GM23338 (cell line): ENCODE results near the gene DMKN. TPM values are rescaled to one million over a fixed set of nuclear protein-coding genes. Genes with fewer than 3 reads are reported as not detected.

ENCODE experiments used
- ATAC-seq: fragments of 200-7000 bp; cut with Tn5 transposase; 3 replicates; pipeline ENCODE4 v1.9.1; 2020
- DNase-seq: peaks from one replicate; pipeline ENCODE4 v3.0.0-alpha.2; 2015; ENCODE audit warnings: low spot score
- H2AFZ ChIP-seq: fragments of 200-600 bp; sonication (generic); 2 replicates; pipeline ENCODE4 v1.8.0; 2016; ENCODE audit warnings: antibody characterized with exemption, mild to moderate bottlenecking, moderate library complexity
- H3F3A ChIP-seq: fragments of 200-600 bp; sonication (generic); replicated peaks from 2 replicates; pipeline ENCODE4 v1.8.0; 2017; ENCODE audit warnings: antibody characterized with exemption, mixed run types, low read depth
- H3K27ac ChIP-seq: fragments of 200-600 bp; sonication (generic); 2 replicates; pipeline ENCODE4 v1.6.1; 2016; ENCODE audit warnings: low read depth
- H3K27me3 ChIP-seq: fragments of 200-600 bp; sonication (generic); 2 replicates; pipeline ENCODE4 v1.8.0; 2016; ENCODE audit warnings: mild to moderate bottlenecking, mixed run types, moderate library complexity; ENCODE audit not compliant: insufficient read depth
- H3K36me3 ChIP-seq: fragments of 200-600 bp; sonication (generic); 2 replicates; pipeline ENCODE4 v1.8.0; 2016; ENCODE audit warnings: mild to moderate bottlenecking; ENCODE audit not compliant: insufficient read depth
- H3K4me1 ChIP-seq: fragments of 200-600 bp; sonication (generic); 2 replicates; pipeline ENCODE4 v1.8.0; 2016; ENCODE audit warnings: mild to moderate bottlenecking, moderate library complexity; ENCODE audit not compliant: insufficient read depth
- H3K4me2 ChIP-seq: fragments of 200-600 bp; sonication (generic); 2 replicates; pipeline ENCODE4 v1.7.1; 2017; ENCODE audit warnings: mixed run types
- H3K4me3 ChIP-seq: fragments of 200-600 bp; sonication (generic); 2 replicates; pipeline ENCODE4 v1.6.1; 2016; ENCODE audit warnings: mixed run types
- H3K79me2 ChIP-seq: fragments of 200-600 bp; sonication (generic); replicated peaks from 2 replicates; pipeline ENCODE4 v1.8.0; 2017; ENCODE audit warnings: mild to moderate bottlenecking; ENCODE audit not compliant: insufficient read depth
- H3K9me2 ChIP-seq: fragments of 200-600 bp; sonication (generic); 2 replicates; pipeline ENCODE4 v1.8.0; 2017; ENCODE audit not compliant: insufficient read depth
- H4K20me1 ChIP-seq: fragments of 200-600 bp; sonication (generic); replicated peaks from 2 replicates; pipeline ENCODE4 v1.8.0; 2017; ENCODE audit warnings: mild to moderate bottlenecking; ENCODE audit not compliant: insufficient read depth
- H3K27ac Mint-ChIP-seq: 2 replicates; pipeline ENCODE4 v1.8.0; 2020; ENCODE audit warnings: inconsistent platforms, mild to moderate bottlenecking, moderate library complexity, mixed read lengths
- H3K27me3 Mint-ChIP-seq: 3 replicates; pipeline ENCODE4 v1.8.0; 2022; ENCODE audit warnings: low read depth, mild to moderate bottlenecking, moderate library complexity, mixed read lengths, inconsistent platforms; ENCODE audit not compliant: insufficient read depth, poor library complexity
- H3K36me3 Mint-ChIP-seq: 3 replicates; pipeline ENCODE4 v1.8.0; 2021; ENCODE audit warnings: low read depth, mild to moderate bottlenecking, inconsistent platforms, moderate library complexity, mixed read lengths
- H3K4me1 Mint-ChIP-seq: 3 replicates; pipeline ENCODE4 v1.8.0; 2020; ENCODE audit warnings: mild to moderate bottlenecking, inconsistent platforms, mixed read lengths
- H3K4me3 Mint-ChIP-seq: 3 replicates; pipeline ENCODE4 v1.8.0; 2021; ENCODE audit warnings: moderate library complexity, mild to moderate bottlenecking, inconsistent platforms, mixed read lengths
- H3K9me3 Mint-ChIP-seq: 3 replicates; pipeline ENCODE4 v1.8.0; 2020; ENCODE audit warnings: moderate library complexity, mild to moderate bottlenecking, inconsistent platforms, mixed read lengths
- CREB1 ChIP-seq: fragments of 250-450 bp; sonication (Bioruptor Pico); IDR thresholded peaks from 2 replicates; pipeline ENCODE4 v1.5.0; 2020; ENCODE audit warnings: low read depth, mild to moderate bottlenecking, moderate library complexity
- ETS1 ChIP-seq: IDR thresholded peaks from 2 replicates; pipeline ENCODE4 v1.6.1; 2016; ENCODE audit warnings: antibody characterized with exemption
- EZH2 ChIP-seq: fragments of 200-600 bp; sonication (generic); IDR thresholded peaks from one replicate; pipeline ENCODE4 v1.8.0; 2017; ENCODE audit warnings: antibody characterized with exemption, mild to moderate bottlenecking, low read depth; ENCODE audit not compliant: unreplicated experiment
- NANOG ChIP-seq: IDR thresholded peaks from 2 replicates; pipeline ENCODE4 v1.6.1; 2016; ENCODE audit warnings: antibody characterized with exemption, borderline replicate concordance
- ZNF114 ChIP-seq: fragments of 250-450 bp; sonication (Bioruptor Pico); IDR thresholded peaks from 2 replicates; pipeline ENCODE4 v1.5.0; 2020; ENCODE audit warnings: mild to moderate bottlenecking, moderate library complexity
- ZNF331 ChIP-seq: fragments of 250-450 bp; sonication (Bioruptor Pico); IDR thresholded peaks from 2 replicates; pipeline ENCODE4 v1.5.0; 2020; ENCODE audit warnings: low read depth, mild to moderate bottlenecking, moderate library complexity
- polyA plus RNA-seq: library from polyadenylated mRNA; unstranded; fragments of >200 nt; fragmentation: Nextera tagmentation; extraction: Ambion mirVana; gene quantifications from 2 replicates; pipeline ENCODE4 v1.2.1, GENCODE V29; 2016
- total RNA-seq: library from RNA; depleted of rRNA; stranded (reverse); fragments of >200 nt; shearing (Covaris generic); gene quantifications from 2 replicates; pipeline ENCODE4 v1.2.3, GENCODE V29; 2014
- TF ChIP-seq, protein P1 (sequence below): IDR thresholded peaks from one replicate; pipeline ENCODE4 v1.6.1; 2018; ENCODE audit warnings: antibody characterized with exemption; ENCODE audit not compliant: unreplicated experiment
- TF ChIP-seq, protein P2 (sequence below): fragments of 250-450 bp; sonication (Bioruptor Pico); IDR thresholded peaks from 2 replicates; pipeline ENCODE4 v1.5.0; 2020; ENCODE audit warnings: mild to moderate bottlenecking, moderate library complexity

DMKN gene
- total and polyA plus RNA-seq, 2 experiments from 2014 or later = 259 to 569 TPM

DNA sequence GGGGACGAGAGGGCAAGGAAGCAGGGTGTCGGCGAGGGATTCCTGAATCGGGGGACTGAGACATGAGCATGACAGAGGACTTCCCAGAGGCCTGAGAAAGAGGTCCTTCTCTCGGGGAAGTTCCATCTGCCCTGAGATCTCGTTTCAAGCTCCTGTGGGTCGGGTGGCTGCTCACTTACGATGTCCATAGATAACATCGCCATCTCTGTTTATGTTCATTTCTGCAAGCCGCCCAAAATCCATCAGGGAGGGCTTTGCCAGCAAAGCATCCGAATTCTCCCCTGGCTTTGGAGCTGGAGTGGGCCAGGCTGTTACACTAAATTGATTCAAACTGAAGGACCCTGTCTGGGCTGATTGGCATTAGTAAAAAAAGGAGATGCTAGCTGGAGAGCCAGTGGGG lies 5.9 kb downstream of the DMKN start (continued):
- TF ChIP-seq ETS1 (no peak), ZNF114 (CRISPR knock-in tag) (no peak), NANOG (no peak)

- no peak overlapping the region for H3K4me3 Mint-ChIP-seq
- H3K27me3 Mint-ChIP-seq = peaks cover 13% of the 10 kb centered on the region
- H3K27me3 ChIP-seq = no peaks in the 10 kb centered on the region
Observed at GRCh38 chr19:35506011-35506410, 7.4 kb downstream of the DMKN start.

More at GRCh38 chr19:35506011-35506410, 7.4 kb downstream of the DMKN start:
- no peak overlapping the region for H2AFZ ChIP-seq
- DNase-seq = no peak
- no peaks in the 10 kb centered on the region for H3K9me2 ChIP-seq
- peaks cover 18% of the 10 kb centered on the region for H4K20me1 ChIP-seq
- peaks cover 36% of the 10 kb centered on the region for H3K36me3 ChIP-seq
- Mint-ChIP-seq H3K27ac (no peak overlapping the region; the same call in 1 of the 2 replicates), H3K36me3 (peaks cover 76% of the 10 kb centered on the region), H3K4me1 (peaks cover 19% of the 10 kb centered on the region), H3K9me3 (no peaks in the 10 kb centered on the region; the same call in 2 of the 3 replicates)
- 0 out of 2 replicates have a peak, but pooled peaks cover 3% of the 10 kb centered on the region for H3F3A ChIP-seq
- peaks cover 10% of the 10 kb centered on the region for H3K4me1 ChIP-seq
- H3K4me3 ChIP-seq = no peak overlapping the region
- TF ChIP-seq, protein P1, sequence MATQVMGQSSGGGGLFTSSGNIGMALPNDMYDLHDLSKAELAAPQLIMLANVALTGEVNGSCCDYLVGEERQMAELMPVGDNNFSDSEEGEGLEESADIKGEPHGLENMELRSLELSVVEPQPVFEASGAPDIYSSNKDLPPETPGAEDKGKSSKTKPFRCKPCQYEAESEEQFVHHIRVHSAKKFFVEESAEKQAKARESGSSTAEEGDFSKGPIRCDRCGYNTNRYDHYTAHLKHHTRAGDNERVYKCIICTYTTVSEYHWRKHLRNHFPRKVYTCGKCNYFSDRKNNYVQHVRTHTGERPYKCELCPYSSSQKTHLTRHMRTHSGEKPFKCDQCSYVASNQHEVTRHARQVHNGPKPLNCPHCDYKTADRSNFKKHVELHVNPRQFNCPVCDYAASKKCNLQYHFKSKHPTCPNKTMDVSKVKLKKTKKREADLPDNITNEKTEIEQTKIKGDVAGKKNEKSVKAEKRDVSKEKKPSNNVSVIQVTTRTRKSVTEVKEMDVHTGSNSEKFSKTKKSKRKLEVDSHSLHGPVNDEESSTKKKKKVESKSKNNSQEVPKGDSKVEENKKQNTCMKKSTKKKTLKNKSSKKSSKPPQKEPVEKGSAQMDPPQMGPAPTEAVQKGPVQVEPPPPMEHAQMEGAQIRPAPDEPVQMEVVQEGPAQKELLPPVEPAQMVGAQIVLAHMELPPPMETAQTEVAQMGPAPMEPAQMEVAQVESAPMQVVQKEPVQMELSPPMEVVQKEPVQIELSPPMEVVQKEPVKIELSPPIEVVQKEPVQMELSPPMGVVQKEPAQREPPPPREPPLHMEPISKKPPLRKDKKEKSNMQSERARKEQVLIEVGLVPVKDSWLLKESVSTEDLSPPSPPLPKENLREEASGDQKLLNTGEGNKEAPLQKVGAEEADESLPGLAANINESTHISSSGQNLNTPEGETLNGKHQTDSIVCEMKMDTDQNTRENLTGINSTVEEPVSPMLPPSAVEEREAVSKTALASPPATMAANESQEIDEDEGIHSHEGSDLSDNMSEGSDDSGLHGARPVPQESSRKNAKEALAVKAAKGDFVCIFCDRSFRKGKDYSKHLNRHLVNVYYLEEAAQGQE = no peak
- TF ChIP-seq EZH2 (no peak), CREB1 (CRISPR knock-in tag) (no peak), ZNF331 (CRISPR knock-in tag) (no peak)
- TF ChIP-seq, protein P2, sequence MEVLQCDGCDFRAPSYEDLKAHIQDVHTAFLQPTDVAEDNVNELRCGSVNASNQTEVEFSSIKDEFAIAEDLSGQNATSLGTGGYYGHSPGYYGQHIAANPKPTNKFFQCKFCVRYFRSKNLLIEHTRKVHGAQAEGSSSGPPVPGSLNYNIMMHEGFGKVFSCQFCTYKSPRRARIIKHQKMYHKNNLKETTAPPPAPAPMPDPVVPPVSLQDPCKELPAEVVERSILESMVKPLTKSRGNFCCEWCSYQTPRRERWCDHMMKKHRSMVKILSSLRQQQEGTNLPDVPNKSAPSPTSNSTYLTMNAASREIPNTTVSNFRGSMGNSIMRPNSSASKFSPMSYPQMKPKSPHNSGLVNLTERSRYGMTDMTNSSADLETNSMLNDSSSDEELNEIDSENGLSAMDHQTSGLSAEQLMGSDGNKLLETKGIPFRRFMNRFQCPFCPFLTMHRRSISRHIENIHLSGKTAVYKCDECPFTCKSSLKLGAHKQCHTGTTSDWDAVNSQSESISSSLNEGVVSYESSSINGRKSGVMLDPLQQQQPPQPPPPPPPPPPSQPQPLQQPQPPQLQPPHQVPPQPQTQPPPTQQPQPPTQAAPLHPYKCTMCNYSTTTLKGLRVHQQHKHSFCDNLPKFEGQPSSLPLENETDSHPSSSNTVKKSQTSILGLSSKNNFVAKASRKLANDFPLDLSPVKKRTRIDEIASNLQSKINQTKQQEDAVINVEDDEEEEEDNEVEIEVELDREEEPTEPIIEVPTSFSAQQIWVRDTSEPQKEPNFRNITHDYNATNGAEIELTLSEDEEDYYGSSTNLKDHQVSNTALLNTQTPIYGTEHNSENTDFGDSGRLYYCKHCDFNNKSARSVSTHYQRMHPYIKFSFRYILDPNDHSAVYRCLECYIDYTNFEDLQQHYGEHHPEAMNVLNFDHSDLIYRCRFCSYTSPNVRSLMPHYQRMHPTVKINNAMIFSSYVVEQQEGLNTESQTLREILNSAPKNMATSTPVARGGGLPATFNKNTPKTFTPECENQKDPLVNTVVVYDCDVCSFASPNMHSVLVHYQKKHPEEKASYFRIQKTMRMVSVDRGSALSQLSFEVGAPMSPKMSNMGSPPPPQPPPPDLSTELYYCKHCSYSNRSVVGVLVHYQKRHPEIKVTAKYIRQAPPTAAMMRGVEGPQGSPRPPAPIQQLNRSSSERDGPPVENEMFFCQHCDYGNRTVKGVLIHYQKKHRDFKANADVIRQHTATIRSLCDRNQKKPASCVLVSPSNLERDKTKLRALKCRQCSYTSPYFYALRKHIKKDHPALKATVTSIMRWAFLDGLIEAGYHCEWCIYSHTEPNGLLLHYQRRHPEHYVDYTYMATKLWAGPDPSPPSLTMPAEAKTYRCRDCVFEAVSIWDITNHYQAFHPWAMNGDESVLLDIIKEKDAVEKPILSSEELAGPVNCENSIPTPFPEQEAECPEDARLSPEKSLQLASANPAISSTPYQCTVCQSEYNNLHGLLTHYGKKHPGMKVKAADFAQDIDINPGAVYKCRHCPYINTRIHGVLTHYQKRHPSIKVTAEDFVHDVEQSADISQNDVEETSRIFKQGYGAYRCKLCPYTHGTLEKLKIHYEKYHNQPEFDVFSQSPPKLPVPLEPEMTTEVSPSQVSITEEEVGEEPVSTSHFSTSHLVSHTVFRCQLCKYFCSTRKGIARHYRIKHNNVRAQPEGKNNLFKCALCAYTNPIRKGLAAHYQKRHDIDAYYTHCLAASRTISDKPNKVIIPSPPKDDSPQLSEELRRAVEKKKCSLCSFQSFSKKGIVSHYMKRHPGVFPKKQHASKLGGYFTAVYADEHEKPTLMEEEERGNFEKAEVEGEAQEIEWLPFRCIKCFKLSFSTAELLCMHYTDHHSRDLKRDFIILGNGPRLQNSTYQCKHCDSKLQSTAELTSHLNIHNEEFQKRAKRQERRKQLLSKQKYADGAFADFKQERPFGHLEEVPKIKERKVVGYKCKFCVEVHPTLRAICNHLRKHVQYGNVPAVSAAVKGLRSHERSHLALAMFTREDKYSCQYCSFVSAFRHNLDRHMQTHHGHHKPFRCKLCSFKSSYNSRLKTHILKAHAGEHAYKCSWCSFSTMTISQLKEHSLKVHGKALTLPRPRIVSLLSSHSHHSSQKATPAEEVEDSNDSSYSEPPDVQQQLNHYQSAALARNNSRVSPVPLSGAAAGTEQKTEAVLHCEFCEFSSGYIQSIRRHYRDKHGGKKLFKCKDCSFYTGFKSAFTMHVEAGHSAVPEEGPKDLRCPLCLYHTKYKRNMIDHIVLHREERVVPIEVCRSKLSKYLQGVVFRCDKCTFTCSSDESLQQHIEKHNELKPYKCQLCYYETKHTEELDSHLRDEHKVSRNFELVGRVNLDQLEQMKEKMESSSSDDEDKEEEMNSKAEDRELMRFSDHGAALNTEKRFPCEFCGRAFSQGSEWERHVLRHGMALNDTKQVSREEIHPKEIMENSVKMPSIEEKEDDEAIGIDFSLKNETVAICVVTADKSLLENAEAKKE (CRISPR knock-in tag) = no peak
- H3K4me2 ChIP-seq = no peak overlapping the region
- peaks cover 33% of the 10 kb centered on the region for H3K79me2 ChIP-seq
- ATAC-seq = no peak
- H3K27ac ChIP-seq = no peak overlapping the region
